Retinal pigment epithelial cell (primary cell): Measurements from ENCODE around the gene IMPACT.

Source experiments
- DNase-seq: peaks from one replicate; pipeline ENCODE4 v3.0.0-alpha.2; 2010; ENCODE audit warnings: low read depth
- H3K4me3 ChIP-seq: 2 replicates; pipeline ENCODE4 v1.5.1; 2011; ENCODE audit warnings: mild to moderate bottlenecking, low read length, control low read depth, moderate library complexity
- CTCF ChIP-seq: conservative IDR thresholded peaks from 2 replicates; pipeline ENCODE4 v1.5.1; 2011; ENCODE audit warnings: low read depth, low read length, control low read depth, inconsistent platforms

The IMPACT gene

GRCh38 chr18:24486684-24487083 lies 60.2 kb downstream of the IMPACT start:
- no peak for TF ChIP-seq CTCF
- no peak for DNase-seq
- H3K4me3 ChIP-seq: no peak overlapping the region

GRCh38 chr18:24488824-24489493 lies 62.5 kb downstream of the IMPACT start:
- H3K4me3 ChIP-seq: no peak overlapping the region
- no peak for DNase-seq
- TF ChIP-seq CTCF: peak; percentile 66

GRCh38 chr18:24490539-24490938 lies 64.1 kb downstream of the IMPACT start:
- TF ChIP-seq CTCF: no peak
- DNase-seq: no peak
- H3K4me3 ChIP-seq: no peak overlapping the region

- TF ChIP-seq CTCF: no peak
- no peak for DNase-seq
Measured at GRCh38 chr18:24491927-24492834, 65.7 kb downstream of the IMPACT start.

GRCh38 chr18:24494586-24494985 lies 68.1 kb downstream of the IMPACT start:
- H3K4me3 ChIP-seq: no peak overlapping the region
- no peak for DNase-seq
- TF ChIP-seq CTCF: no peak

More at GRCh38 chr18:24491927-24492834, 65.7 kb downstream of the IMPACT start:
- no peak overlapping the region for H3K4me3 ChIP-seq

- no peak for DNase-seq
- TF ChIP-seq CTCF: no peak
- H3K4me3 ChIP-seq: no peak overlapping the region
Measured at GRCh38 chr18:24497031-24497754, 70.7 kb downstream of the IMPACT start.
